ENCODE results near the gene C2orf78.

The C2orf78 gene

DNA sequence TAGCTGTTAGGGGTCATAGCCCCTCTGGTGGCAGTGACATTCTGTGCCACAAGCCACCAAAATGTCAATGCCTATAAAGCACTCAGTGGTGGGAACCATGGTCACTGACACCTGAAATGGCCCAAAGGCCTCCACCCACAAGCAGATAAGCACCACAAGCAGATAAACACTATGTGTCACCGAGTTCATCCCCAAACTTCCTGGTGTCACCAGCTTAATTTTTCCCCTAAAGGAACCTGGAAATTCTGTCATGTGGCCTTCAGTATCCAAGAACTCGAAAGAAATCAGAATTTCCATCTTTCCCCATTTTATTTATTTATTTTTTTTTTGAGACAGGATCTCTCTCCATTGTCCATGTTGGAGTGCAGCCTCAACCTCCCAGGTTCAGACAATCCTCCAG lies 43.2 kb upstream of the C2orf78 start:
- H2AK5ac ChIP-seq (ENCODE audit: low read length) = no peak overlapping the region
- no peak overlapping the region for H3K9ac ChIP-seq (ENCODE audit: low read length)
- no peaks in the 10 kb centered on the region for H3K36me3 ChIP-seq (ENCODE audit: control insufficient read depth in 1 of 2, insufficient read depth in 2 of 2, low read length in 2 of 2)
- no peak overlapping the region for H3K4me3 ChIP-seq (ENCODE audit: low read depth, low read length)
- H3K79me2 ChIP-seq (ENCODE audit: control insufficient read depth, insufficient read depth, low read length, poor library complexity) = no peaks in the 10 kb centered on the region
- H2AFZ ChIP-seq (ENCODE audit: insufficient read depth, low read length, poor library complexity) = no peak overlapping the region
- no peak overlapping the region for H4K12ac ChIP-seq (ENCODE audit: low read depth, low read length)
- no peaks in the 10 kb centered on the region for H3K9me3 ChIP-seq (ENCODE audit: insufficient read depth, low read depth, low read length)
- peak overlapping the region; percentile 22 for H3K23ac ChIP-seq (ENCODE audit: low read length)
- no peak overlapping the region for H3K4me2 ChIP-seq (ENCODE audit: low read length)
- H2BK120ac ChIP-seq (ENCODE audit: insufficient read depth, low read length, poor library complexity) = no peak overlapping the region
- H3K27me3 ChIP-seq (ENCODE audit: insufficient read depth, low read length) = no peaks in the 10 kb centered on the region
- H2BK12ac ChIP-seq (ENCODE audit: low read length) = no peak overlapping the region
- no peak overlapping the region for H3K27ac ChIP-seq (ENCODE audit: low read depth, low read length)
- no peak overlapping the region for H4K8ac ChIP-seq (ENCODE audit: low read depth, low read length)
- no peak overlapping the region for H3K4ac ChIP-seq (ENCODE audit: low read depth, low read length)
- H4K91ac ChIP-seq (ENCODE audit: low read depth, low read length) = no peak overlapping the region
- no peak overlapping the region for H3K14ac ChIP-seq (ENCODE audit: low read length)
- H2BK5ac ChIP-seq (ENCODE audit: low read depth, low read length, poor library complexity) = no peak overlapping the region
- H3K18ac ChIP-seq (ENCODE audit: low read length) = no peak overlapping the region
- WGBS (ENCODE audit: extremely low coverage, insufficient coverage, insufficient read length) = no CpG with 5 or more reads among the region's 2 CpGs
- no peak for DNase-seq
- peaks cover 3% of the 10 kb centered on the region for H3K79me1 ChIP-seq (ENCODE audit: low read length)
- H3K4me1 ChIP-seq (ENCODE audit: control insufficient read depth in 1 of 2, insufficient read depth in 2 of 2, low read length in 2 of 2) = peaks cover 0 to 3% of the 10 kb centered on the region in 2 experiments

DNA sequence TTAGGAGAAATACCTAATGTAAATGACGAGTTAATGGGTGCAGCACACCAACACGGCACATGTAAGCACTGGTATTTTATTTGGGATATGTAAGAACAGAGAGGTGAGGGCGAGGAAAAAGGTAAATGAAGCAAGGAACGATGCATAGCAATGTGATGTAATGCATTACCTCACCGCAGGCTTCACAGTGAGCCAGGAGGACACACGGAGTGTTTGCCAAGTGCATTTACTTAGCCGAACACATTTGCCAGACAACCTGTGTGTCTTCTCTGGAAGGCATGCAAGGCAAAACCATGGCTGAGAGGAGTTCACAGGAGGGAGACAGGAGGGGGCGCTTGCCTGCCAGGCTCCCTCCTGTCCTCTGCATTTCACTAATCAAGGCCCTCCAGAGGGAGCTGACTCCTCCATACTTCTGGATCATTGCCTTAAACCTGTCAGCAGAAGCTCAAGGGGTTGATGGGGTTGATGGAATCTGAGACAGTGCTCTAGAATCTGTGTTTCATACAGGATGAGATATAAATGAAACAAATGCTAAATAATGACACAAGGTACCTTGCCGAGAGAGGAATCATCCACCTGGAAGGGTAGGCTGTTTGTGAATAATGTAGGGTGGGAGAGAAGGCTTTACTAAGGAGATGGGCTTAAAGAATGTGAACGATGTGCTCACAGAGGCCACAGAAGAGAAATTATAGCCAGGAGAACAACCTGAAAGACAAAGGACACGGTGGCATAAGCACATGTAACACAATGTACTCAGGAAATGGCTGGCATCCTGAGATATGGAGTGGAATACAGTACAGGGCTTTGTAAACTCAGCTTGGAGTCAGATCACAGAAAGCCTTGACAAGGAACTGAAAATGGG lies 37.7 kb upstream of the C2orf78 start:
- no peak overlapping the region for H3K14ac ChIP-seq (ENCODE audit: low read length)
- no peak overlapping the region for H4K8ac ChIP-seq (ENCODE audit: low read depth, low read length)
- no peaks in the 10 kb centered on the region for H3K79me1 ChIP-seq (ENCODE audit: low read length)
- H3K79me2 ChIP-seq (ENCODE audit: control insufficient read depth, insufficient read depth, low read length, poor library complexity) = no peaks in the 10 kb centered on the region
- peaks cover 2 to 5% of the 10 kb centered on the region in 2 experiments for H3K36me3 ChIP-seq (ENCODE audit: control insufficient read depth in 1 of 2, insufficient read depth in 2 of 2, low read length in 2 of 2)
- no peak for DNase-seq
- no CpG with 5 or more reads among the region's 11 CpGs for WGBS (ENCODE audit: extremely low coverage, insufficient coverage, insufficient read length)
- H3K27ac ChIP-seq (ENCODE audit: low read depth, low read length) = no peak overlapping the region
- no peak overlapping the region for H3K4me2 ChIP-seq (ENCODE audit: low read length)
- H2AK5ac ChIP-seq (ENCODE audit: low read length) = no peak overlapping the region
- no peak overlapping the region for H3K23ac ChIP-seq (ENCODE audit: low read length)
- no peak overlapping the region for H3K18ac ChIP-seq (ENCODE audit: low read length)
- no peaks in the 10 kb centered on the region for H3K4me1 ChIP-seq (ENCODE audit: control insufficient read depth in 1 of 2, insufficient read depth in 2 of 2, low read length in 2 of 2)
- no peaks in the 10 kb centered on the region for H3K9me3 ChIP-seq (ENCODE audit: insufficient read depth, low read depth, low read length)
- H2BK120ac ChIP-seq (ENCODE audit: insufficient read depth, low read length, poor library complexity) = no peak overlapping the region
- no peak overlapping the region for H4K12ac ChIP-seq (ENCODE audit: low read depth, low read length)
- H2BK5ac ChIP-seq (ENCODE audit: low read depth, low read length, poor library complexity) = no peak overlapping the region
- H3K4me3 ChIP-seq (ENCODE audit: low read depth, low read length) = no peak overlapping the region
- H3K9ac ChIP-seq (ENCODE audit: low read length) = no peak overlapping the region
- no peak overlapping the region for H3K4ac ChIP-seq (ENCODE audit: low read depth, low read length)
- H2AFZ ChIP-seq (ENCODE audit: insufficient read depth, low read length, poor library complexity) = no peak overlapping the region
- H3K27me3 ChIP-seq (ENCODE audit: insufficient read depth, low read length) = no peaks in the 10 kb centered on the region
- no peak overlapping the region for H4K91ac ChIP-seq (ENCODE audit: low read depth, low read length)
- no peak overlapping the region for H2BK12ac ChIP-seq (ENCODE audit: low read length)

DNA sequence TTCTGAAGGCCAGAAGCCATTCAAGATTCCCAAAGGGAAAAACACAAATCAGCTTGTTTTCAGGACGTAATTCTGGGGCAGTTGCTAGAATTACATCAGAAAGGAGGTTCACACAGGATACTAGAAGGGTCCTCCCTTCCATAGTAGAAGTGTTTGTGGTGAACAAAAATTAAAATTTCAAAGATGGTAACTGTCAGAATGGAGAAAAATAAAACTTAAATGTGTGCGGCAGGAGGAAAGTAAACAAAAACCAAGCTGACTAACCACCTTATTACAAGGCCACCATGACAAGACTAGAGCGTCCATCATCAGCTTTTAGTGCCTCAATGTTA lies 37.1 kb upstream of the C2orf78 start:
- no peak overlapping the region for H2AFZ ChIP-seq (ENCODE audit: insufficient read depth, low read length, poor library complexity)
- WGBS (ENCODE audit: extremely low coverage, insufficient coverage, insufficient read length) = no CpG with 5 or more reads among the region's 3 CpGs
- no peak overlapping the region for H3K18ac ChIP-seq (ENCODE audit: low read length)
- no peak overlapping the region for H4K12ac ChIP-seq (ENCODE audit: low read depth, low read length)
- no peak overlapping the region for H4K8ac ChIP-seq (ENCODE audit: low read depth, low read length)
- no peak overlapping the region for H3K23ac ChIP-seq (ENCODE audit: low read length)
- H3K79me2 ChIP-seq (ENCODE audit: control insufficient read depth, insufficient read depth, low read length, poor library complexity) = no peaks in the 10 kb centered on the region
- no peaks in the 10 kb centered on the region for H3K27me3 ChIP-seq (ENCODE audit: insufficient read depth, low read length)
- H3K79me1 ChIP-seq (ENCODE audit: low read length) = no peaks in the 10 kb centered on the region
- no peak overlapping the region for H2BK5ac ChIP-seq (ENCODE audit: low read depth, low read length, poor library complexity)
- no peak overlapping the region for H2BK12ac ChIP-seq (ENCODE audit: low read length)
- no peak overlapping the region for H3K14ac ChIP-seq (ENCODE audit: low read length)
- H2BK120ac ChIP-seq (ENCODE audit: insufficient read depth, low read length, poor library complexity) = no peak overlapping the region
- no peak for DNase-seq
- H3K4me1 ChIP-seq (ENCODE audit: control insufficient read depth in 1 of 2, insufficient read depth in 2 of 2, low read length in 2 of 2) = no peaks in the 10 kb centered on the region
- H3K4ac ChIP-seq (ENCODE audit: low read depth, low read length) = no peak overlapping the region
- no peak overlapping the region for H2AK5ac ChIP-seq (ENCODE audit: low read length)
- H3K4me2 ChIP-seq (ENCODE audit: low read length) = no peak overlapping the region
- H3K9me3 ChIP-seq (ENCODE audit: insufficient read depth, low read depth, low read length) = no peaks in the 10 kb centered on the region
- H3K27ac ChIP-seq (ENCODE audit: low read depth, low read length) = no peak overlapping the region
- no peak overlapping the region for H3K4me3 ChIP-seq (ENCODE audit: low read depth, low read length)
- H4K91ac ChIP-seq (ENCODE audit: low read depth, low read length) = no peak overlapping the region
- H3K36me3 ChIP-seq (ENCODE audit: control insufficient read depth in 1 of 2, insufficient read depth in 2 of 2, low read length in 2 of 2) = peaks cover 3 to 5% of the 10 kb centered on the region in 2 experiments
- H3K9ac ChIP-seq (ENCODE audit: low read length) = no peak overlapping the region

DNA sequence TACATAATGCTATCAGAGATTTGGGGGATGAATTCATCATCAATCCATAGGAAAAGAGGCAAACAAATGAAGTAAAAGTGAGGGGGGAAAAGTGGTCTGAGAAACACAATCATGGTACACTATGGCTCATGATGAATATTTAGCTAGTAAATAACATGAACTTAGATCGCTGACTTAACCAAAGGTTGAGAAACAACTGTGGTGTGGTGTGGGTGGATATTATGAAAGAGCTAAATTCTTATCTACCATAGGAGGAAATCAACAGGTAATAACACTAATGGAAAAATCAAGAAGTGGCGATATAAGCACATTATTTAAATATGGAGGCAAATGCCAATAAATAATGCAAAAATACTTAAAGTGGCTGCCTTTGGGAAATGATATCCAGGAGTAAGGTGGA lies 34.7 kb upstream of the C2orf78 start:
- no peak overlapping the region for H3K23ac ChIP-seq (ENCODE audit: low read length)
- no peak overlapping the region for H2AK5ac ChIP-seq (ENCODE audit: low read length)
- H4K91ac ChIP-seq (ENCODE audit: low read depth, low read length) = no peak overlapping the region
- H3K36me3 ChIP-seq (ENCODE audit: control insufficient read depth in 1 of 2, insufficient read depth in 2 of 2, low read length in 2 of 2) = peaks cover 5 to 10% of the 10 kb centered on the region in 2 experiments
- H2BK5ac ChIP-seq (ENCODE audit: low read depth, low read length, poor library complexity) = no peak overlapping the region
- H3K79me1 ChIP-seq (ENCODE audit: low read length) = no peaks in the 10 kb centered on the region
- H3K9me3 ChIP-seq (ENCODE audit: insufficient read depth, low read depth, low read length) = no peaks in the 10 kb centered on the region
- H3K4me1 ChIP-seq (ENCODE audit: control insufficient read depth in 1 of 2, insufficient read depth in 2 of 2, low read length in 2 of 2) = no peaks in the 10 kb centered on the region
- H4K8ac ChIP-seq (ENCODE audit: low read depth, low read length) = no peak overlapping the region
- H3K14ac ChIP-seq (ENCODE audit: low read length) = no peak overlapping the region
- no peak overlapping the region for H4K12ac ChIP-seq (ENCODE audit: low read depth, low read length)
- H3K18ac ChIP-seq (ENCODE audit: low read length) = no peak overlapping the region
- H3K4me2 ChIP-seq (ENCODE audit: low read length) = no peak overlapping the region
- H3K9ac ChIP-seq (ENCODE audit: low read length) = no peak overlapping the region
- DNase-seq = no peak
- H3K4me3 ChIP-seq (ENCODE audit: low read depth, low read length) = no peak overlapping the region
- no peaks in the 10 kb centered on the region for H3K27me3 ChIP-seq (ENCODE audit: insufficient read depth, low read length)
- WGBS (ENCODE audit: extremely low coverage, insufficient coverage, insufficient read length) = no CpG with 5 or more reads among the region's 2 CpGs
- H2BK120ac ChIP-seq (ENCODE audit: insufficient read depth, low read length, poor library complexity) = no peak overlapping the region
- no peaks in the 10 kb centered on the region for H3K79me2 ChIP-seq (ENCODE audit: control insufficient read depth, insufficient read depth, low read length, poor library complexity)
- H3K27ac ChIP-seq (ENCODE audit: low read depth, low read length) = no peak overlapping the region
- H2AFZ ChIP-seq (ENCODE audit: insufficient read depth, low read length, poor library complexity) = no peak overlapping the region
- no peak overlapping the region for H3K4ac ChIP-seq (ENCODE audit: low read depth, low read length)
- H2BK12ac ChIP-seq (ENCODE audit: low read length) = no peak overlapping the region

Measured in trophoblast cell (in vitro differentiated cells and primary cell).